Putamen (tissue), 1 donor: Measurements from ENCODE around the gene FAM222B.
"Not testable (repeated sequence)": the region's sequence is repeated elsewhere in the genome, so short reads cannot be mapped to it uniquely, and the experiment has no call there.

ENCODE experiments used
- DNase-seq: peaks from one replicate; pipeline ENCODE4 v3.0.0-alpha.2; 2016; ENCODE audit warnings: low spot score

Gene FAM222B

DNA sequence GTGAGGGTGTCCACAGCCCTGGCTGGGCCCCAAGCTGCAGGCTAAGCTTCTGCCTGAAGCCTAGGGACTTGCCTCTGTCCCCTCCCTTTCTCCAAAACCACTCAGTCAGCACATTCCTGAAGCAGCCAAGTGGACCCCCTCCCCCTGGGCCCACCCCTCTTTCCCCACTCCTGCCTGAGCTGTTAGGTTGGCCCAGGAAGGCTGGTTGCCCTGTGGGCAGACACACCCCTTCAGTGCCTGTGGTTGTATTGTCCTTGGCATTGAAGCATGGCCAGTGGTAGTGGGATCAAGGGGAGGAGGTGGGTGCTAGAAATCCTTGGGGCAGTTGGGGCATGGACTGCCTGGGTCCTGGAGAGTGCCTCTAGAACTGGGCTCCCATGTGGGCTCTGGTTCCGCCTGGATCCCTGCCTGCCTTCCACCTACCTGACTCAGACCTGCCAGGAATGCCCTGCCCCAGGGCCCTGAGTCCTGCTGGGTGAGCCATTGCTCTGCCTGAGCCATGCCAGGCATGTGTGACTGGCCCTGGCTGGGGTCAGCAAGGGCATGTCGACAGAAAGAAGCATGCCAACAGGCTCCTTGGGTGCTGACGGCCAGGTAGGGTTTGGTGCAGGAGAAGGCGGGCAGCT is 96.7 kb downstream of the FAM222B start:
- no peak for DNase-seq

DNA sequence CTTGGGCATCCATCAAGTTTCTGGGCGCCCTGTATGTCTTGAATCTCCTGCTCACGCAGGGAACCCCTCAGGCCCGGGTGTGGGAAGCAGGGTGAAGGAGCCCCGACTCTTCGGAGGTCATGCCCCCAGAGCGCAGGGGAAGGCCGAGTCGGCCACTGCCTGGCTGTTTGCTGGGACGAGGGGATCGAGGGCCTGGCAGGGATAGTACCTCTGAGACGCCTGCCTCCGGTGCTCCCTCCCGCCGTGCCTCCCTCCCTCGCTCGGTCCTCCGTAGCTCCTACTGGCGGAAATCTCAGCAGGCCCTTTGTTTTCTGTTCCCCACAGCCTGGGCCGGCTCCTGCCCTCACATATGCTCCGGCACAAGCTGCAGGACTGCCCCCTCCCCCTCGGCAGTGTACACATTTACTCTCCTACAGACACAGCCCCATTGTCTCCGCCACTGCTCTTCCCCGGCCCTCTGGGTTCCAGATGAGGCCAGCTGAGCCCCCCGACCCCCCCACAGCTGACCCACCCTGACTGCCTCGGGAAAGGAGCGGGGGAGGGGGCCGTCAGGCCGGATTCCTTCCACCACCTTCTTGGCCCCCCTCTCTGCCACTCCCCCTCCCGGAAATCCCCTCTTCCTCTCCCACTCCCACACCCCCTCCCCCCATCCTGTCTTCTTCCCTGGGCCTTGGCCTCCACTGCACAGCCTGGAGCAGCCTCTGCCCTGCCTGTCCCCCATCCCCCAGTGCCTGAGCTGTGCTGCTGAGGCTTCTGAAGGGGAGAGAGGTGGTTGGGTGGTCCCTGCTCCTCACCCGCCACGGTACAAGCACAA is 97.4 kb downstream of the FAM222B start:
- peak; percentile 94 for DNase-seq

DNA sequence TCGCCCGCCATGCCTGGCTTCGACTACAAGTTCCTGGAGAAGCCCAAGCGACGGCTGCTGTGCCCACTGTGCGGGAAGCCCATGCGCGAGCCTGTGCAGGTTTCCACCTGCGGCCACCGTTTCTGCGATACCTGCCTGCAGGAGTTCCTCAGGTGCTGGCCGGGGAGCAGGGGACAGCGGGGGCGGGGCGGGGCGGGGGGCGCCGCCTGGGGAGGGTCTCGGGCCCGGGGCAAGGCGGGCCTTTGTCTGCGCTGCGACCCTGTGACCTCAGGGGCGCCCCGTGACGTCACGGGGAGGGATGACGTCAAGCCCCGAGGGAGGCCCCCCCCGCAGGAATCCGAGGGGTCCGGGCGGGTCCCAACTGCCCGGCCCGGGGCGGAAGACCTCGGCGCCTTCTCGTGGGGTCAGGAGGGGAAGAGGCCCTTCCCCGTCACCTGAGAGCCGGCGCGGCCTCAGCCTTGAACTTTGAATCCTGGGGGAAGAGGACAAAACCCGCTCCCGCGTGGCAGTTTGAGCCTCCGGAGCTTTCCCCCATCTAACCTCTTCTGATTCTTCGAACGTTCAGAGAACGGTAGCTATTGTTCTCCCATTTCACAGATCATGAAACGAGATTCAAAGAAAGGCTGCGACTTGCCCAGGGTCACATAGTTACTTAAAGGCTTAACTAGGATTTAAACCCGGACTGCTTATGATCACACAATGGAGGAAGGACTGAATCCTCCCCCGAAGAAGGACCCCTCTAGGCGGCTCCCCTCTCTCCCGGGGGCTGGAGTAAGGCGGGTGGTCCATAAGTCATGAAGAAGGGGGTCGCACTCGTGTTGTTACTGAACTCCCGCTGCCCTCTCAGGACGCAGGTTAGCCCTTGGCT is 98.3 kb downstream of the FAM222B start:
- no peak for DNase-seq

DNA sequence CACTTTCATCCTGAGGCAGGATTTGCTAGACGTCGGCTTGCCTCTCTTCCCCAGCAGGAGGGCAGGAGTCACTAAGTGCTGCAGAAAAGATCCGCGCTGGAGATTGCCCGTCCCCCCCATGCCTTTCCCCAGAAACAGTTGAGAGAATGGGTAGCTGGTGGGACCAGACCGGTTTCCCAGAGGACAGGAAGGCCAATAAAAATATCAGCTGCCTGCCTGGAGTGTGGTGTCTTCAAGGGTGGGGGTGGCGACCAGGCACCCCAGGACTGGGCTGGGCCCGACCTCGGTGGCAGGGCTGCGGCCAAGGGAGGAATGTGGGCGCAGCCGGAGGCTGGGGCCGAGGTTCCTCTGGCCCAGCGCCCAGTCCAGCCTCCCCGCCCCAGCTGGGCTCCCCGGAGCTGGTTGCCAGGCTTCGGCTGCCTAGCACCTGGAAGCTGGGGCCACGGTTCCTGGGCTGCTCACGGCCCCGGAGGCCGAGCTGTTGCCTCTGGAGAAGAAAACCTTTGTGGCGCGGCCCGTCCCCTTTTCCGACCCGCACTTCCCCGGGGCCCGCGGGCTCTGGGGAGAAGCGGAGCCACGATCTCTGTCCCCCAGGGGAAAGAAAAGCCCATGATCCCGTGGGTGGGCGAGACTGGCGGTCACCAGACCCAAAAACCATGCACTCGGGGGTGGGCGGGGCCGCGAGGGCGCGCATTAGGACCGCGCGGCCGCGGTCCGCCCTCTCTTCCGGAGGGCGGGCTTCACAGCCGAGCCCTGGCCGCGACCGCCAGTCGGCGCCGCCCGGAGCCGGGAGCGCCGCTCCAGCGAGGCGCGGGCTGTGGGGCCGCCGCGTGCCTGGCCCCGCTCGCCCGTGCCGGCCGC is 99.1 kb downstream of the FAM222B start, which contains the start of gene TRAF4:
Gene TRAF4 (plus strand): TSS at position 769 of the 861 bp plus-strand sequence. CDS start 102 bp downstream, outside the sequence.
- no peak for DNase-seq

DNA sequence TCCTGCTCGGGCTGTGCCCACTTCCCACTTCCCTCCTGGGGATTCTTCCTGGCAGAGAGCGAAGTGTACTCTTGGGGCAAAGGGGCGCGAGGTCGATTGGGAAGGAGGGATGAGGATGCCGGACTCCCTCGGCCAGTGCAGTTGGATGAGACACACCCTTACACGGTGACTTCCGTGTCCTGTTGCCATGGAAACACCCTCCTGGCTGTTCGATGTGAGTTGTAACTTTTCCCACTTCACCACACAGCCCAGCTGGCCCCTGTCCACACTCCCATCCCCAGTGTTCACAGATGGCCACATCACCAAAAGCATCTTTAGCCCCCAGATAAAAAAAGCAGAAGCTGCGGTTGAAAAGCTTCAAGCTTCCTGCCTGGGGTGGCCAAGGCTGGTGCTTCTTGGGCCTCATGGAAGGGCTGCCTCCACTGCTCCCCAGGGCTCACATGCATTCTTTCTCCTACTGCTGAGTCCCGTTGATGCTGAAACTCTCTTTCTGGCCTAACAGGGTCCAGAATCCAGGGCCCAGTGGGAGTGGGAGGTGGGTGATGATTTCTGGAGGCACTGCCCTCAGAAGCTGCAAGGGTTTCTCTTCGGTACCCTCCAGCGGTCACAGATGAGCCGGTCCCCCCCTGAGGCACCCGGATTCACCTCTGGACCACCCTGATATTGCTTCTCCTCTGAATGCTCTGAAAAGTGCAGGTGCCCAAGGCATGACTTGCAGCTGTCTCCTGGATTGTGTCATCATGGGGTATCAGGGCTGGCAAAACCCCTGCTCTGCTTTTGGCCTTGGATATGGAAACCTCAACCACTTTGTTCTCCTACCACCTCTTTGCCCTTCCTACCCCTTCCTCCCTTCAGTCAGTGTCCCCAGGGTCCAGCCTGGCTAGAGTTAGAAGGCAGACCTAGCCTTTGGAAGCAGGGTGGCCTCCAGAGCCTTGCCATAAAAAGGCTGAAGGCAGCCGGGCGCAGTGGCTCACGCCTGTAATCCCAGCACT is 100.9 kb downstream of the FAM222B start:
- DNase-seq: no peak

DNA sequence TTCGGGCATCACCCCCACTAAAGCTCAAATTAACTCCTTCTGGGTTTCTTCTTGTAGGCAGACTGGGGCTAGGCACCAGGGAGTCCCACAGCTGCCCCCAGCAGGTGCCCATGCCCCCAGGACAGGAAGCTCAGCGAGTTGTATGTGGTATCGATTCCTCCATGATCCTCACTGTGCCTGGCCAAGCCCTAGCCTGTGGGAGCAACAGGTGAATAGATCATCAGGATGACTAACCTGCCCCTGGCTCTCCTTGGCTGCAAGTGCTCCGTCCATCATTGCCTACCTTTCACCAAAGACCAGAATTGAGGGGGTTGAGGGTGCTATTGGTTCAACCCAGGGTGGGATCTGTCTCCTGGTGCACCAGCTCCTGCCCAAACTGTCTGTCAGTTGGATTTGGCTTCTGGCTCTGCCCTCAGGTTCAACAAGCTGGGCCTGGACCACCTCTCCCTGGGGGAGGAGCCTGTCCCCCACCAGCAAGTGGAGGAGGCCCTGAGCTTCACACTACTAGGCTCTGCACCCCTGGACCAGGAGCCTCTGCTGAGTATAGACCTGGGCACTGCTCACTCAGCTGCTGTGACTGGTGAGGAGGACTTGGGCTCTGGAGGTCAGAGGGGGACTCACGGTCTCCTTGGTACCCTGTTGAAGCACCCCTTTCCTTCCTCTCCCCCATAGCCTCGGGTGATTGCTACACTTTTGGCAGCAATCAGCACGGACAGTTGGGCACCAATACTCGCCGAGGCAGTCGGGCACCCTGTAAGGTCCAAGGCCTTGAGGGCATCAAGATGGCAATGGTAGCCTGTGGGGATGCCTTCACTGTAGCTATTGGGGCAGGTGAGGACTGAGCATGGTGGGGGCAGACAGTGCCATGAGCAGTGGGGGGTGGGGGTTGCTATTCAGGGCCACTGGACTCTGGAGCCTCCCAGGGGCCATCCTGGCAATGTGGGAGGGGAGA is 101.9 kb downstream of the FAM222B start:
- DNase-seq: no peak

DNA sequence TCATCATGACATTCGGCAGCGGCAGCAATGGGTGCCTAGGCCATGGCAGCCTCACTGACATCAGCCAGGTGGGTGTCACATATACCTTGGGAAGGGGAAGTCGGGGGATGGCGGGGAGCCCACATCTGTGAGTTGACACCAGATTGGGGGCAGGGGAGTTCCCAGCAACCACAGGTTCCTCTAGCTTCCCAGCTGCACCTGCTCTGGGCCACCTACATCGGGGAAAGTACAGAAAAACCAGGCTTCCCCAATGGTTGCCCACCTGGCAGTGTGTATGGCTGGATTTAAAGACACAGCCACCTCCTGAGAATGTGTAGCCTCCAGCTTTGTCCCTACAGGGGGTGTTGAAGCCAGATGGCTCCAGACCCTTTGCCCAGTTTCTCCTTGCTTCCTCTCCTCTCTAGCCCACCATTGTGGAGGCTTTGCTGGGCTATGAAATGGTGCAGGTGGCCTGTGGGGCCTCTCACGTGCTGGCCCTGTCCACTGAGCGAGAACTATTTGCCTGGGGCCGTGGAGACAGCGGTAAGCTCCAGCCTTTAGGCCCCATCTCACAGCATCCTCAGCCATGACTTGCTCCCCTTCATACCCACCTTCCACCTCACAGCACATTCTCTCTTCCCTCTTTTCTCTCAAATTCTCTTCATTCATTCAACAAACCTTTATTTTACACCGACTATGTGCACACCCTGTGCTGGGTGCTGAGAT is 103.8 kb downstream of the FAM222B start:
- no peak for DNase-seq

DNA sequence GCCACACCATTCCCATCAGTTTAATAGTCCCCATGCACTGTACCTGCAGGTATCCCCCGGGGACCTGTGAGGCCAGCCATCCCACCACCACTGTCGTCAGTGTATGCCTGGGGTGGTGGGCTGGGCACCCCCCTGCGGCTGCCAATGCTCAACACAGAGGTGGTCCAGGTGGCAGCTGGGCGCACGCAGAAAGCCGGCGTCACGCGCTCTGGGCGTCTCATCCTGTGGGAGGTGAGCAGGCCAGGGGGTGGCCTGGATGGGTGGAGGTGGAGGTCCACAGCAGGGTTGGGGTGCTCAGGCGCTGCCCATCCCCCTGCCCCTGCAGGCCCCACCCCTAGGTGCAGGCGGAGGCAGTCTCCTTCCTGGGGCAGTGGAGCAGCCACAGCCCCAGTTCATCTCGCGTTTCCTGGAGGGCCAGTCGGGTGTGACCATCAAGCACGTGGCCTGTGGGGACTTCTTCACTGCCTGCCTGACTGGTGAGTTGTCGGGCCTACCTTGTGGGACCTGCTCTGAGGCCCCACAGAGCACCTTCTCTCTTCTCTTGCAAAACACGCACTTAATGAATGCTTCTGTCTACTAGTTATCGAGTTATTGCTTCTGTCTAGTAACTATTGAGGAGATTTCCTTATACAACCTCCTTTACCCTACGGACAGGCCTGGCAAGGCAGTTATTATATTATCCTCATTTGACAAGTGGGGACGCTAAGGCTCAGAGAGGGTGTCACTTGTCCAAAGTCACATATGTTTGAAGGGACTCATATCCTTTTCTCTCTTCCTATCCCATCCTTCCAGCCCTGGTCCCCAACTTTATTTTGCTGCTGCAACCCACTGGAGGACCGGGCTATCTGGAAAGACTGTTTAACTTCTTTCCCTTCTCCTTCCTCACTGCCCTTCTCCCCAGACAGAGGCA is 104.6 kb downstream of the FAM222B start:
- DNase-seq: no peak

DNA sequence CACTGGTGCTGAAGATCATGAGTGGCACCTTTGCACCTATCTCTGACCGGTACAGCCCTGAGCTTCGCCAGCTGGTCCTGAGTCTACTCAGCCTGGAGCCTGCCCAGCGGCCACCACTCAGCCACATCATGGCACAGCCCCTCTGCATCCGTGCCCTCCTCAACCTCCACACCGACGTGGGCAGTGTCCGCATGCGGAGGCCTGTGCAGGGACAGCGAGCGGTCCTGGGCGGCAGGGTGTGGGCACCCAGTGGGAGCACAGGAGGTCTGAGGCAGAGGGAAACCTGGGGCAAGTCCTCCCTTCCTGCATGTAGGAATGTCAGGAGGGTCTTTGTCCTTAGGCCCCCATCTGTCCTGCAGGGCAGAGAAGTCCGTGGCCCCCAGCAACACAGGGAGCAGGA is 105.3 kb downstream of the FAM222B start:
- DNase-seq: no peak

DNA sequence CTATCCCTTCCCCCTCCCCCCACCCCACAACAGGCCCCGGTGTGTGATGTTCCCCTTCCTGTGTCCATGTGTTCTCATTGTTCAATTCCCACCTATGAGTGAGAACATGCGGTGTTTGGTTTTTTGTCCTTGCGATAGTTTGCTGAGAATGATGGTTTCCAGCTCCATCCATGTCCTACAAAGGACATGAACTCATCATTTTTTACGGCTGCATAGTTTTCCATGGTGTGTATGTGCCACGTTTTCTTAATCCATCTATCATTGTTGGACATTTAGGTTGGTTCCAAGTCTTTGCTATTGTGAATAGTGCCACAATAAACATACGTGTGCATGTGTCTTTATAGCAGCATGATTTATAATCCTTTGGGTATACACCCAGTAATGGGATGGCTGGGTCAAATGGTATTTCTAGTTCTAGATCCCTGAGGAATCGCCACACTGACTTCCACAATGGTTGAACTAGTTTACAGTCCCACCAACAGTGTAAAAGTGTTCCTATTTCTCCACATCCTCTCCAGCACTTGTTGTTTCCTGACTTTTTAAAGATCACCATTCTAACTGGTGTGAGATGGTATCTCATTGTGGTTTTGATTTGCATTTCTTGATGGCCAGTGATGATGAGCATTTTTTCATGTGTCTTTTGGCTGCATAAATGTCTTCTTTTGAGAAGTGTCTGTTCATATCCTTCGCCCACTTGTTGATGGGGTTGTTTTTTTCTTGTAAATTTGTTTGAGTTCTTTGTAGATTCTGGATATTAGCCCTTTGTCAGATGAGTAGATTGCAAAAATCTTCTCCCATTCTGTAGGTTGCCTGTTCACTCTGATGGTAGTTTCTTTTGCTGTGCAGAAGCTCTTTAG is 106.4 kb downstream of the FAM222B start:
- DNase-seq: not testable (repeated sequence)

DNA sequence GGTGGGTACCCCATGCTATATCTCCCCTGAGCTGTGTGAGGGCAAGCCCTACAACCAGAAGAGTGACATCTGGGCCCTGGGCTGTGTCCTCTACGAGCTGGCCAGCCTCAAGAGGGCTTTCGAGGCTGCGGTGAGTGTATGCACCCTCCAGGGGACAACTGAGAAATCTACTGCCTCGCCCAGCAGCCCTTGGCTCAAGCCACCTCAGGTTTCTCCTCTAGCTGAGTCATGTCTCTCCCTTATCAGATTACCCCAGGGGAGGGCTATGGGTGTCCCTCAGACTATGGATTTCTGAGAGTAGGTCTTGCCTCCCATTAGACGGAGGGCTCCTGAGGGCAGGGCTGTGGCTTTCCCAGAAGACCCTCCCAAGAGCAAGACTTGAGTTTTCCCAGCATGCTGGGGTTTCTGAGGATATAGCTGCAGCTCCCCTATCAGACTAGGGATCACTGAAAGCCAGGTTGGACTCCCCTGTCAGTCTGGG is 107.3 kb downstream of the FAM222B start:
- no peak for DNase-seq

DNA sequence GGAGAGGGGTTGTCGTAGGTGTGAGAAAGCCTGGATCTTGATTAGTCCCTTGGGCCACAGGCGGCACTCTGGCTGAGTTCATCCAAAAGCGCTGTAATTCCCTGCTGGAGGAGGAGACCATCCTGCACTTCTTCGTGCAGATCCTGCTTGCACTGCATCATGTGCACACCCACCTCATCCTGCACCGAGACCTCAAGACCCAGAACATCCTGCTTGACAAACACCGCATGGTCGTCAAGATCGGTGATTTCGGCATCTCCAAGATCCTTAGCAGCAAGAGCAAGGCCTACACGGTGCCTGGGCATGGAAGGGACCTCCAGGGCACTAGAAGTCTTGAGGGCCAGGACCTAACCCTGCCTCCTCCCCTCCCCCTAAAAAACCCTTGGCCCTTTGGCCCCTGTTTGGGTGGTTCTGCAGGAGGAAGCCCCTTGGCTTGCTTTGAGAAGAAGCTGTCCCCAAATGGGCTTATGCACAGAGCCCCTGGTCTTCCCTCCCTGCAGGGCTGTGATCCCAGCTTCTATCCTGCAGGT is 107.8 kb downstream of the FAM222B start:
- DNase-seq: no peak

DNA sequence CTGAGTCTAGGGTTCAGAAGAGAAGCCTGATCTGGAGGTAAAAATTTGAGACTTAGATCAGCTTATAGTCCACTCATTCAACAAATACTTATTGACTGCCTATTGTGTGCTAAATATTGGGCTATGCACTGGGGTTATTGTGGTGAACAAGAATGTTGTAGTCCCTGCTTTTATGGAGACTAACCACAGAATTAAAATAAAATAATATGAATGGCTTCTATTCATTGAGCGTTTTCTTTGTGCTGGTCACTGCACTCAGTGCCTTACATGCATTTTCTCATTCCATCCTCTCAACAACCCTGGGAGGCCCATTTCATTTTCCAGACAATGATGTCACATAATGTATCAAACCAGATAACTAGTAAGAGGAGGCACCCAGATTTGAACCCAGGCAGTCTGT is 109.2 kb downstream of the FAM222B start:
- DNase-seq: no peak

DNA sequence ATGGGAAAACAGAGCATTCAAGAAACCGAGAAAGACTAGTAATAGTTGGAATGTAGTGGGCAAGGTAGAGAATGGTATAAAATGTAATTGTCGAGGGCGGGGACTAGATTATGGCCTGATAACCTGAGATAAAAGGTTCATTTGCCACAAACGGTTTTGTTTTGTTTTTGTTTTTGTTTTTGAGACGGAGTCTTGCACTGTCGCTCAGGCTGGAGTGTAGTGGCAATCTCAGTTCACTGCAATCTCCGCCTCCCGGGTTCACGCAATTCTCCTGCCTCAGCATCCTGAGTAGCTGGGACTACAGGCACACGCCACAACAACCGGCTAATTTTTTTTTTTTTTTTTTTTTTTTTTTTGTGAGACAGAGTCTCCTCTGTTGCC is 112.7 kb downstream of the FAM222B start:
- DNase-seq: no peak

DNA sequence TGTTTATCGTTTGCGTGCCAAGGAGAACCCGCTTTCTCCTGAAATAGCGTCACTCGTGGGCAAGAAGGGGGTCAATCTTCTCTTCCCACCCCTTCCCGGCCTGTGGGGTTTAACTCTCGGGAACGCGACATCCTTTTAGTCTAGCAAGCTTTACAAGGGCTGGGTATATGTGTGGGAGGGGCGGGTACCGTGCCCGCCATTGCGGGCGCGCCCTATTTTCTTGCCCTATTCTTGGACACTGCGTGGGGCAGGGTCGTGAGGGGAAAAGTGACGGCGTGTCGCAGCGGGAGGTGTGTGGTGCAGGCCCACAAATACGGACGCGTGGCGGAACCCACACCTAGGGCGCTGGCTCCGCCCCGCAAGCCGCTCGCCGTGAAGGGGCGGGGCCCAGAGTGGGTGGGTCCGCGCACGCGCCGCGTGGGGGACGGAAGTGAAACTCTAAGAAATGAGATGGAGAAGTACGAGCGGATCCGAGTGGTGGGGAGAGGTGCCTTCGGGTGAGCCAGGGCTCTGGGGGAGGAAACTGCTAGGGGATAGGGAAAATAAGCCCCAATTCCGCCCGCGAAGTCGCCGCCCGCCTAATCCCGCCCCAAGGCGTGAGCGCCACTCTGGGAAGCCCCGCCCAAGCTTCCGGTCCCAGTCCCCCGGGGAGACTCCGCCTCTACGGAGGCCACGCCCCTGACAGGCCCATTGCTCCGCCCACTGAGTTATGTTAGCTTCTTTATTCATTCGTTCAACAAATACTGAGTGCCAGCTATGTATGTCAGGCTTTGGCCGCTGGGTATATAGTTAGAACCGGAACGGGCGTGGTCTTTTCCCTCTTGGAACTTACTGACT is 114.0 kb downstream of the FAM222B start, which contains the start of gene NEK8:
Gene NEK8 (plus strand): TSS at position 425 of the 837 bp plus-strand sequence. CDS start 26 bp downstream, at position 451.
- DNase-seq: peak; percentile 91
